ENCODE measurements around the gene CCDC134. TPM values are rescaled to one million over a fixed set of nuclear protein-coding genes. Genes with fewer than 3 reads are reported as not detected.

Gene CCDC134
- total and polyA plus RNA-seq, 9 of the 15 experiments (the other 6 are each of a cell fraction or from before 2014, with no cell fraction given) = 0.56 to 11.9 (median 5.3) TPM

DNA sequence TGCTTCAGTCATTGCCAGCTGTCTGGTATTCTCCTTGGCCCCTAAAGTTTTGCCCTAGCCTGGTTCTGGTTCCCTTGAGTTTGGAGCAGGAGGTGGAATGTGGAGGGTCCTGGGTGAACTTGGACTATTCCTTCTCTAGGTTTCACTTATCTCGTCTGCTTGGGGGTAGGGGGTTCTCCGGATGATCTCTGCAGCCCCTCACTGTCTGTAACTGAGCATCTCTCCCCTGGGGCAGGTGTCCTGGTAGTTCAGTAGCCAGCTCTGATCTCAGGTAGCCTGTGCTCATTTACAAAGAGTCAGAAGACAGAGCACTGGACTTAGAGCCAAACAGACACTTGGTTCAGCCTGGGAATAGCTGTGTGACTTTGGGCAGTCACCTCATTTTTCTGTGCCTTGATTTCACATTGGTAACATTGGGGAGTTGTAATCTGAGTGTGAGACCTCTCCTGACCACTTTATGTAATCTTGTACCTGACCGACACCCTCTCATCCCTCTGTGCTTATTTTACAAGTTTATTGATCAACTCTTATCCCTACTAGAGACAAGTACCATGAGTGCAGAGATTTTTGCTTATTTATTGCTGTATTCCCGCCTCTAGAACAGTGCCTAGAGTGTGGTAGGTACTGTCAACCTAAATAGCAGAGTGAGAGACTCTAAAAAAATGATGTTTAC is 804 bp downstream of the CCDC134 start:
- WGBS (ENCODE audit: insufficient coverage, low coverage, missing lambda C conversion rate) = 0% methylated on average over 4 of the region's 4 CpGs
- intact Hi-C loops (cut with micrococcal nuclease) = loop anchor here (2.0 kb wide), 1 partner anchor 54 kb away; no protein-coding TSS in a partner anchor
- peak overlapping the region; percentile 94; the same call in 1 of the 2 replicates for H2AFZ ChIP-seq (ENCODE audit: low read depth, low read length)

More for the DNA sequence above, 804 bp downstream of the CCDC134 start:
- peaks cover 25% of the 10 kb centered on the region for H3K79me2 ChIP-seq (ENCODE audit: control insufficient read depth, insufficient read depth, low read length)
- ChIA-PET CTCF (ENCODE audit: low intra/inter-chr PET ratio) (no interaction called here), POLR2A (interaction anchor here (1.0 to 2.2 kb wide), 5 partner anchors 7 to 134 kb away, joined by 4 to 10 read pairs (median 8); no protein-coding TSS in a partner anchor)
- no peak for DNase-seq (ENCODE audit: extremely low read depth in 1 of 4, low spot score in 3 of 4)
- BruUV-seq (replicated peaks) = TSS peak; percentile 67
- peak overlapping the region; percentile 77 for H3K27ac ChIP-seq (ENCODE audit: extremely low read depth, low read depth, low read length)
- peak; percentile 7 for ATAC-seq
- H3K4me3 ChIP-seq = peak overlapping the region; percentile 78
- no peak for FAIRE-seq
- no peak for TF ChIP-seq ZNF197 (CRISPR knock-in tag; IDR thresholded peaks at IDR 0.05; ENCODE audit: low read depth)
- TF ChIP-seq, protein P1, sequence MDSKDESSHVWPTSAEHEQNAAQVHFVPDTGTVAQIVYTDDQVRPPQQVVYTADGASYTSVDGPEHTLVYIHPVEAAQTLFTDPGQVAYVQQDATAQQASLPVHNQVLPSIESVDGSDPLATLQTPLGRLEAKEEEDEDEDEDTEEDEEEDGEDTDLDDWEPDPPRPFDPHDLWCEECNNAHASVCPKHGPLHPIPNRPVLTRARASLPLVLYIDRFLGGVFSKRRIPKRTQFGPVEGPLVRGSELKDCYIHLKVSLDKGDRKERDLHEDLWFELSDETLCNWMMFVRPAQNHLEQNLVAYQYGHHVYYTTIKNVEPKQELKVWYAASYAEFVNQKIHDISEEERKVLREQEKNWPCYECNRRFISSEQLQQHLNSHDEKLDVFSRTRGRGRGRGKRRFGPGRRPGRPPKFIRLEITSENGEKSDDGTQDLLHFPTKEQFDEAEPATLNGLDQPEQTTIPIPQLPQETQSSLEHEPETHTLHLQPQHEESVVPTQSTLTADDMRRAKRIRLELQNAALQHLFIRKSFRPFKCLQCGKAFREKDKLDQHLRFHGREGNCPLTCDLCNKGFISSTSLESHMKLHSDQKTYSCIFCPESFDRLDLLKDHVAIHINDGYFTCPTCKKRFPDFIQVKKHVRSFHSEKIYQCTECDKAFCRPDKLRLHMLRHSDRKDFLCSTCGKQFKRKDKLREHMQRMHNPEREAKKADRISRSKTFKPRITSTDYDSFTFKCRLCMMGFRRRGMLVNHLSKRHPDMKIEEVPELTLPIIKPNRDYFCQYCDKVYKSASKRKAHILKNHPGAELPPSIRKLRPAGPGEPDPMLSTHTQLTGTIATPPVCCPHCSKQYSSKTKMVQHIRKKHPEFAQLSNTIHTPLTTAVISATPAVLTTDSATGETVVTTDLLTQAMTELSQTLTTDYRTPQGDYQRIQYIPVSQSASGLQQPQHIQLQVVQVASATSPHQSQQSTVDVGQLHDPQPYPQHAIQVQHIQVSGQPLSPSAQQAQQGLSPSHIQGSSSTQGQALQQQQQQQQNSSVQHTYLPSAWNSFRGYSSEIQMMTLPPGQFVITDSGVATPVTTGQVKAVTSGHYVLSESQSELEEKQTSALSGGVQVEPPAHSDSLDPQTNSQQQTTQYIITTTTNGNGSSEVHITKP (IDR thresholded peaks at IDR 0.05; ENCODE audit: partially characterized antibody) = peak; percentile 43
- peak; percentile 33; the same call in 1 of the 2 replicates for TF ChIP-seq BCOR (IDR thresholded peaks at IDR 0.05)
- peak overlapping the region; percentile 91 for H3K4me2 ChIP-seq (ENCODE audit: insufficient read depth, low read length)
- in situ Hi-C loops (cut with MboI) = no loop called here
- H3K9me3 ChIP-seq (replicated peaks; ENCODE audit: control insufficient read depth, insufficient read depth, low read depth, low read length) = no peaks in the 10 kb centered on the region
- peaks cover 13 to 20% of the 10 kb centered on the region in 2 experiments; a peak in 4 of 5 replicates for H3K4me1 ChIP-seq (replicated peaks in 1 of 2; ENCODE audit: control insufficient read depth in 2 of 2, insufficient read depth in 2 of 2, low read length in 2 of 2)
- no peaks in the 10 kb centered on the region for H3K27me3 ChIP-seq (ENCODE audit: control insufficient read depth in 2 of 2, insufficient read depth in 2 of 2, low read length in 2 of 2)
- no peaks in the 10 kb centered on the region for H4K20me1 ChIP-seq (replicated peaks; ENCODE audit: control insufficient read depth, insufficient read depth, low read length)
- H3K9ac ChIP-seq (ENCODE audit: insufficient read depth in 1 of 2, low read depth in 2 of 2, low read length in 2 of 2) = peak overlapping the region; percentile 84 to 99
- H3K9me1 ChIP-seq (ENCODE audit: control insufficient read depth, insufficient read depth, low read length) = no peaks in the 10 kb centered on the region
- no peaks in the 10 kb centered on the region for H3K36me3 ChIP-seq (ENCODE audit: control insufficient read depth, insufficient read depth, low read length)

All from K562 (cell line).